Upper lobe of left lung (tissue), 6 donors: ENCODE measurements around the gene ZNF879. TPM values are rescaled to one million over a fixed set of nuclear protein-coding genes. Genes with fewer than 3 reads are reported as not detected.

Source experiments
- ATAC-seq, 2 donors: fragments of 200-7000 bp; cut with Tn5 transposase; one replicate each; pipeline ENCODE4 v1.9.1; 2022; ENCODE audit warnings: mild to moderate bottlenecking in 2 of 2, moderate library complexity in 2 of 2; ENCODE audit not compliant: low FRiP score in 2 of 2
- DNase-seq, 2 donors: peaks; one replicate each; pipeline ENCODE4 v3.0.0-alpha.2; 2019 to 2020
- H3K27ac ChIP-seq, 4 donors: fragments of 200-600 bp; sonication (generic); one replicate each; pipeline ENCODE4 v1.5.1; 2016 to 2019
- H3K27me3 ChIP-seq, 4 donors: fragments of 200-600 bp; sonication (generic); one replicate each; pipeline ENCODE4 v1.5.1; 2017 to 2019
- H3K36me3 ChIP-seq, 4 donors: fragments of 200-600 bp; sonication (generic); one replicate each; pipeline ENCODE4 v1.5.1; 2016 to 2019
- H3K4me1 ChIP-seq, 4 donors: fragments of 200-600 bp; sonication (generic); one replicate each; pipeline ENCODE4 v1.5.1; 2018 to 2019
- H3K4me3 ChIP-seq, 4 donors: fragments of 200-600 bp; sonication (generic); one replicate each; pipeline ENCODE4 v1.5.1; 2017 to 2019; ENCODE audit warnings: mild to moderate bottlenecking in 2 of 4, moderate library complexity in 1 of 4
- H3K9me3 ChIP-seq, 4 donors: fragments of 200-600 bp; sonication (generic); one replicate each; pipeline ENCODE4 v1.5.1; 2018 to 2019
- CTCF ChIP-seq, 6 experiments: fragments of 450-650 bp in 4 of 6; fragments of 200-600 bp in 2 of 6; sonication (generic) in 2 of 6; IDR thresholded peaks; one replicate each; pipeline ENCODE4 v1.5.1; 2016 to 2019; ENCODE audit warnings: antibody characterized with exemption in 6 of 6
- EP300 ChIP-seq, 4 donors: sonication (generic); formaldehyde crosslinking; IDR thresholded peaks; one replicate each; pipeline ENCODE4 v1.5.1; 2017; ENCODE audit warnings: antibody characterized with exemption in 4 of 4, control low read depth in 2 of 4
- POLR2A ChIP-seq, 4 donors: fragments of 450-650 bp; IDR thresholded peaks; one replicate each; pipeline ENCODE4 v1.5.1; 2016 to 2017; ENCODE audit warnings: antibody characterized with exemption in 4 of 4, mild to moderate bottlenecking in 2 of 4
- POLR2AphosphoS5 ChIP-seq, 2 donors: sonication (generic); formaldehyde crosslinking; IDR thresholded peaks; one replicate each; pipeline ENCODE4 v1.5.1; 2017; ENCODE audit warnings: antibody characterized with exemption in 2 of 2
- WGBS, 2 donors: methylation state at CpG; one replicate each; pipeline ENCODE4 v1.1.5; 2017 to 2018; 5-methylcytosine and 5-hydroxymethylcytosine counted together
- total RNA-seq, 6 donors: library from RNA; depleted of rRNA in 4 of 6; stranded (reverse); fragments of >200 nt in 4 of 6; gene quantifications; one replicate each; pipeline versions ENCODE4 v1.1.0 to v1.2.1, GENCODE V29; 2016 to 2021
- donor health status: DM: no; HTN: no; CAD: no; lungs with moderate emphysema.
- donor health status: DM: no; HTN: yes; CAD: no; lungs with severe emphysema.

ZNF879 gene
- total RNA-seq, 6 donors from 2014 or later = 2.4 to 5.3 (median 4.0) TPM

GRCh38 chr5:178993955-178994579 lies 29.5 kb upstream of the ZNF879 start:
- Histone ChIP-seq H3K4me1 (peaks cover 0 to 13% (median 0%) of the 10 kb centered on the region in 4 donors), H3K36me3 (no peaks in the 10 kb centered on the region), H3K4me3 (no peak overlapping the region), H3K27me3 (peaks cover 0 to 11% (median 0%) of the 10 kb centered on the region in 4 donors), H3K27ac (no peak overlapping the region), H3K9me3 (peaks cover 0 to 23% (median 14%) of the 10 kb centered on the region in 4 donors)
- ATAC-seq (no peak), DNase-seq (peak in 1 of 2 donors; percentile 67)
- WGBS, 2 donors = 25 to 38% methylated on average over 36 to 52 of the region's 53 CpGs
- no peak for TF ChIP-seq EP300 (IDR thresholded peaks at IDR 0.05)
- no peak for TF ChIP-seq POLR2AphosphoS5 (IDR thresholded peaks at IDR 0.05)

GRCh38 chr5:178994580-178995340 lies 28.8 kb upstream of the ZNF879 start, which contains the start of gene GRM6:
Gene GRM6, minus strand, starts transcription at chr5:178995320. Its CDS starts 376 bp downstream, at chr5:178994944.
- DNase-seq = peak in 1 of 2 donors; percentile 78

GRCh38 chr5:178995341-178995690 lies 28.3 kb upstream of the ZNF879 start:
- ATAC-seq (no peak), DNase-seq (no peak)
- 8 to 16% methylated on average over 6 of the region's 6 CpGs for WGBS, 2 donors
- H3K4me1 ChIP-seq = peaks cover 0 to 13% (median 0%) of the 10 kb centered on the region in 4 donors
- H3K9me3 ChIP-seq = peaks cover 0 to 12% (median 4%) of the 10 kb centered on the region in 4 donors
- peaks cover 0 to 11% (median 0%) of the 10 kb centered on the region in 4 donors for H3K27me3 ChIP-seq
- no peaks in the 10 kb centered on the region for H3K36me3 ChIP-seq
- H3K27ac ChIP-seq = no peak overlapping the region
- no peak overlapping the region for H3K4me3 ChIP-seq
- TF ChIP-seq POLR2A (IDR thresholded peaks at IDR 0.05) (no peak), CTCF (IDR thresholded peaks at IDR 0.05) (no peak)

More at GRCh38 chr5:178994580-178995340, 28.8 kb upstream of the ZNF879 start, which contains the start of gene GRM6:
- Histone ChIP-seq H3K27ac (no peak within 1 kb of the TSS), H3K36me3 (no peaks in the 10 kb centered on the region), H3K27me3 (peaks cover 0 to 11% (median 0%) of the 10 kb centered on the region in 4 donors), H3K4me1 (peaks cover 0 to 13% (median 0%) of the 10 kb centered on the region in 4 donors), H3K9me3 (peaks cover 0 to 16% (median 9%) of the 10 kb centered on the region in 4 donors), H3K4me3 (no peak within 1 kb of the TSS)
- TF ChIP-seq CTCF (IDR thresholded peaks at IDR 0.05) (no peak), EP300 (IDR thresholded peaks at IDR 0.05) (no peak), POLR2A (IDR thresholded peaks at IDR 0.05) (no peak), POLR2AphosphoS5 (IDR thresholded peaks at IDR 0.05) (no peak)
- no peak for ATAC-seq
- WGBS, 2 donors = 1 to 6% methylated on average over 11 to 60 of the region's 97 CpGs

- DNase-seq (peak in 1 of 2 donors; percentile 25), ATAC-seq (no peak)
- Histone ChIP-seq H3K27me3 (peaks cover 0 to 11% (median 0%) of the 10 kb centered on the region in 4 donors), H3K36me3 (no peaks in the 10 kb centered on the region), H3K9me3 (peaks cover 0 to 5% (median 0%) of the 10 kb centered on the region in 4 donors), H3K27ac (no peak overlapping the region), H3K4me3 (no peak overlapping the region), H3K4me1 (peaks cover 0 to 13% (median 0%) of the 10 kb centered on the region in 4 donors)
- TF ChIP-seq POLR2A (IDR thresholded peaks at IDR 0.05) = no peak
- no peak for TF ChIP-seq CTCF (IDR thresholded peaks at IDR 0.05)
- no peak for TF ChIP-seq EP300 (IDR thresholded peaks at IDR 0.05)
- no peak for TF ChIP-seq POLR2AphosphoS5 (IDR thresholded peaks at IDR 0.05)
- 67 to 80% methylated on average over 9 to 11 of the region's 11 CpGs for WGBS, 2 donors
Measured at GRCh38 chr5:178996156-178996555, 27.4 kb upstream of the ZNF879 start.

- TF ChIP-seq CTCF (IDR thresholded peaks at IDR 0.05) (no peak), EP300 (IDR thresholded peaks at IDR 0.05) (no peak), POLR2A (IDR thresholded peaks at IDR 0.05) (no peak), POLR2AphosphoS5 (IDR thresholded peaks at IDR 0.05) (no peak)
- no peak overlapping the region for H3K4me3 ChIP-seq
- WGBS, 2 donors = 66 to 78% methylated on average over 6 of the region's 6 CpGs
Measured at GRCh38 chr5:178997191-178997590, 26.4 kb upstream of the ZNF879 start.

More at GRCh38 chr5:178997191-178997590, 26.4 kb upstream of the ZNF879 start:
- no peak for DNase-seq
- ATAC-seq = no peak
- no peak overlapping the region for H3K27ac ChIP-seq
- H3K9me3 ChIP-seq = no peaks in the 10 kb centered on the region
- H3K36me3 ChIP-seq = no peaks in the 10 kb centered on the region
- peaks cover 0 to 11% (median 0%) of the 10 kb centered on the region in 4 donors for H3K27me3 ChIP-seq
- H3K4me1 ChIP-seq = peaks cover 0 to 13% (median 0%) of the 10 kb centered on the region in 4 donors
